ENCODE data around the gene RINT1. TPM values are rescaled to one million over a fixed set of nuclear protein-coding genes. Genes with fewer than 3 reads are reported as not detected.

Gene RINT1
- total and polyA plus RNA-seq, 2 of the 13 experiments (the other 11 are each of a cell fraction or from before 2014, with no cell fraction given) = 14.7 to 19.3 TPM

GRCh38 chr7:105521027-105521716 lies 10.8 kb upstream of the RINT1 start (continued):
- TF ChIP-seq, protein P1, sequence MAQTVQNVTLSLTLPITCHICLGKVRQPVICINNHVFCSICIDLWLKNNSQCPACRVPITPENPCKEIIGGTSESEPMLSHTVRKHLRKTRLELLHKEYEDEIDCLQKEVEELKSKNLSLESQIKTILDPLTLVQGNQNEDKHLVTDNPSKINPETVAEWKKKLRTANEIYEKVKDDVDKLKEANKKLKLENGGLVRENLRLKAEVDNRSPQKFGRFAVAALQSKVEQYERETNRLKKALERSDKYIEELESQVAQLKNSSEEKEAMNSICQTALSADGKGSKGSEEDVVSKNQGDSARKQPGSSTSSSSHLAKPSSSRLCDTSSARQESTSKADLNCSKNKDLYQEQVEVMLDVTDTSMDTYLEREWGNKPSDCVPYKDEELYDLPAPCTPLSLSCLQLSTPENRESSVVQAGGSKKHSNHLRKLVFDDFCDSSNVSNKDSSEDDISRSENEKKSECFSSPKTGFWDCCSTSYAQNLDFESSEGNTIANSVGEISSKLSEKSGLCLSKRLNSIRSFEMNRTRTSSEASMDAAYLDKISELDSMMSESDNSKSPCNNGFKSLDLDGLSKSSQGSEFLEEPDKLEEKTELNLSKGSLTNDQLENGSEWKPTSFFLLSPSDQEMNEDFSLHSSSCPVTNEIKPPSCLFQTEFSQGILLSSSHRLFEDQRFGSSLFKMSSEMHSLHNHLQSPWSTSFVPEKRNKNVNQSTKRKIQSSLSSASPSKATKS (CRISPR knock-in tag; IDR thresholded peaks at IDR 0.05) = no peak
- TF ChIP-seq ZNF562 (CRISPR knock-in tag; IDR thresholded peaks at IDR 0.05; ENCODE audit: borderline replicate concordance) (no peak), KLF6 (CRISPR knock-in tag; IDR thresholded peaks at IDR 0.05) (0 out of 2 replicates have a peak, but pooled peaks have one; percentile 1), PRMT3 (CRISPR knock-in tag; IDR thresholded peaks at IDR 0.05; ENCODE audit: borderline replicate concordance, low read depth) (no peak), FOXK2 (IDR thresholded peaks at IDR 0.05) (no peak), ZFP90 (CRISPR knock-in tag; IDR thresholded peaks at IDR 0.05; ENCODE audit: borderline replicate concordance) (peak; percentile 85), RFXANK (CRISPR knock-in tag; IDR thresholded peaks at IDR 0.05) (no peak), GTF2F1 (IDR thresholded peaks at IDR 0.05; ENCODE audit: low read length) (no peak), PCBP2 (optimal IDR thresholded peaks at IDR 0.05; ENCODE audit: low read depth, low read length, poor library complexity, severe bottlenecking) (no peak), ZNF749 (CRISPR knock-in tag; IDR thresholded peaks at IDR 0.05; ENCODE audit: borderline replicate concordance) (no peak), TCF12 (IDR thresholded peaks at IDR 0.05) (no peak), TCF12 (CRISPR knock-in tag; IDR thresholded peaks at IDR 0.05) (no peak), GZF1 (CRISPR knock-in tag; IDR thresholded peaks at IDR 0.05) (no peak), MATR3 (CRISPR knock-in tag; IDR thresholded peaks at IDR 0.05) (no peak), ETV6 (CRISPR knock-in tag; conservative IDR thresholded peaks at IDR 0.05) (no peak), ZNF747 (CRISPR knock-in tag; IDR thresholded peaks at IDR 0.05; ENCODE audit: borderline replicate concordance) (peak; percentile 34; the same call in 1 of the 2 replicates), ZNF207 (IDR thresholded peaks at IDR 0.05; ENCODE audit: borderline replicate concordance) (no peak), BRD4 (CRISPR knock-in tag; IDR thresholded peaks at IDR 0.05) (no peak), ELF4 (CRISPR knock-in tag; IDR thresholded peaks at IDR 0.05; ENCODE audit: borderline replicate concordance) (no peak), SUZ12 (IDR thresholded peaks at IDR 0.05; ENCODE audit: low read depth, low read length) (no peak), SOX13 (IDR thresholded peaks at IDR 0.05) (no peak), SOX13 (CRISPR knock-in tag; conservative IDR thresholded peaks at IDR 0.05 in 1 of 2, IDR thresholded peaks at IDR 0.05 in 1 of 2) (no peak), ZC3H13 (CRISPR knock-in tag; IDR thresholded peaks at IDR 0.05) (0 out of 2 replicates have a peak, but pooled peaks have one; percentile 86), ZNF670 (CRISPR knock-in tag; IDR thresholded peaks at IDR 0.05; ENCODE audit: borderline replicate concordance) (no peak), GLI4 (CRISPR knock-in tag; IDR thresholded peaks at IDR 0.05; ENCODE audit: borderline replicate concordance) (no peak), ZNF274 (CRISPR knock-in tag; IDR thresholded peaks at IDR 0.05) (no peak), EZH2 (conservative IDR thresholded peaks at IDR 0.05; ENCODE audit: low read depth, low read length) (no peak), TBP (CRISPR knock-in tag; IDR thresholded peaks at IDR 0.05) (no peak)
- TF ChIP-seq, protein P2, sequence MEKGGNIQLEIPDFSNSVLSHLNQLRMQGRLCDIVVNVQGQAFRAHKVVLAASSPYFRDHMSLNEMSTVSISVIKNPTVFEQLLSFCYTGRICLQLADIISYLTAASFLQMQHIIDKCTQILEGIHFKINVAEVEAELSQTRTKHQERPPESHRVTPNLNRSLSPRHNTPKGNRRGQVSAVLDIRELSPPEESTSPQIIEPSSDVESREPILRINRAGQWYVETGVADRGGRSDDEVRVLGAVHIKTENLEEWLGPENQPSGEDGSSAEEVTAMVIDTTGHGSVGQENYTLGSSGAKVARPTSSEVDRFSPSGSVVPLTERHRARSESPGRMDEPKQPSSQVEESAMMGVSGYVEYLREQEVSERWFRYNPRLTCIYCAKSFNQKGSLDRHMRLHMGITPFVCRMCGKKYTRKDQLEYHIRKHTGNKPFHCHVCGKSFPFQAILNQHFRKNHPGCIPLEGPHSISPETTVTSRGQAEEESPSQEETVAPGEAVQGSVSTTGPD (CRISPR knock-in tag; IDR thresholded peaks at IDR 0.05) = no peak
- TF ChIP-seq, protein P3, sequence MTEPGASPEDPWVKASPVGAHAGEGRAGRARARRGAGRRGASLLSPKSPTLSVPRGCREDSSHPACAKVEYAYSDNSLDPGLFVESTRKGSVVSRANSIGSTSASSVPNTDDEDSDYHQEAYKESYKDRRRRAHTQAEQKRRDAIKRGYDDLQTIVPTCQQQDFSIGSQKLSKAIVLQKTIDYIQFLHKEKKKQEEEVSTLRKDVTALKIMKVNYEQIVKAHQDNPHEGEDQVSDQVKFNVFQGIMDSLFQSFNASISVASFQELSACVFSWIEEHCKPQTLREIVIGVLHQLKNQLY (CRISPR knock-in tag; IDR thresholded peaks at IDR 0.05) = 0 out of 2 replicates have a peak, but pooled peaks have one; percentile 18
